ENCODE results near the gene PRKCSH.
"Not testable (repeated sequence)": the region's sequence is repeated elsewhere in the genome, so short reads cannot be mapped to it uniquely, and the experiment has no call there.

Gene PRKCSH

GRCh38 chr19:11420429-11421370 is 14.7 kb upstream of the PRKCSH start:
- DNase-seq (ENCODE audit: low read depth) = no peak

- no peak for DNase-seq (ENCODE audit: low read depth)
Measured at GRCh38 chr19:11421371-11422098, 13.9 kb upstream of the PRKCSH start.

- no peak for DNase-seq (ENCODE audit: low read depth)
Measured at GRCh38 chr19:11422163-11423065, 13.0 kb upstream of the PRKCSH start.

GRCh38 chr19:11423164-11423790 is 12.2 kb upstream of the PRKCSH start:
- no peak for DNase-seq (ENCODE audit: low read depth)

- no peak for DNase-seq (ENCODE audit: low read depth)
Measured at GRCh38 chr19:11423791-11424181, 11.6 kb upstream of the PRKCSH start.

DNA sequence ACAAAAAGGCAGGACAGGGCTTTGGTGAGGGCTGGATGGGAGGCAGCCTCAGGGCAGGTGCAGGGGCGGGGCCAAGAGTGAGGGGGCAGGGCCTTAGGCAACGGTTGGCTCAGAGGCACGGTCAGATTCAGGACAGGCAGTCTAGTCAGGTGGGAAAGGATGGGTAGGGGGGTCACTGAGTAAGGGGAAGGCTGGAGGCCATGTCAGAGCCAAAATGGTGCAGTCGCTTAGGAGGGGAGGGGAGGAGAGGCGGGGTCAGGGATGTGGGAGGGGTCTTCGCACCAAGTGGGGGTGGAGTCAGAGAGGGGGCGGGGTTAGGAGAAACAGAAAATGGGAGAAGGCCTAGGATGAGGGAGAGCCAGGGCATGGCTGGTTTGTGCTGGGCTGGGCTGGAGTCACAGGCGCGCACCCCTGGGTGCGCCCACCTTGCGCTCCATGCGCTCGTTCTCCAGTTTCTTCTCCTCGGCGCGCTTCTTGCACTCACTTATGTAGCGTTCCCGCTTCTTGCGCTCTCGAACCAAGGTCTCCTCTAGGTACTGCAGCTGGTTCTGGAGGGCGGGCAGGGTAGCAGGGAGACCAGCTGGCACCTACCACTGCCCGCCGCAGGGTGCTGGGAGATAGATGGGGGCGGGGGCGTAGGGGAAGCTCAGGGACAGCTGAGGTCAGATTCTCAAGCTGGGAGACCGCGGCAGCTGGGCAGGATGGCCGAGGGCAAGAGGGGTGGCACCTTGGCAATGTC is 9.5 kb upstream of the PRKCSH start:
- no peak for DNase-seq (ENCODE audit: low read depth)

DNA sequence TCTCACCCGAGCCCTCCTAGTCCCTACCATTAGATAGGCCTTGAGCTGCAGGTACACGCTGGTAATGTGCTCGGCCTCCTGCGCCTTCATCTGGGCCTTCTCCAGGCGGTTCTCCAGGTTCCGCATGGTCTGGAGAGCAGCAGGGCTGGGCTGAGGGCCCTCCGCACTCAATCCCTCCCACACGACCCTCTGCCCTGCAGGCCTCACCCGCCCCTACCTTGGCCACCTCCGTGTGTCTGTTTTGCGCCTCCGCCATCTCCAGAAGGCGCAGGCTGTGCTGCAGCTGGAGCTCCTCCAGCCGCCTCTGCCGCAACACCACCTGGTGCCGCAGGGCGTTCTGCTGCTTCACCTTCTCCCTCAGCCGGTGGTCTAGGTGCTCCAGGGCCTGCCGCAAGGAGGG is 8.8 kb upstream of the PRKCSH start:
- no peak for DNase-seq (ENCODE audit: low read depth)

GRCh38 chr19:11433526-11433925 is 1.9 kb upstream of the PRKCSH start:
- not testable (repeated sequence) for DNase-seq (ENCODE audit: low read depth)

DNA sequence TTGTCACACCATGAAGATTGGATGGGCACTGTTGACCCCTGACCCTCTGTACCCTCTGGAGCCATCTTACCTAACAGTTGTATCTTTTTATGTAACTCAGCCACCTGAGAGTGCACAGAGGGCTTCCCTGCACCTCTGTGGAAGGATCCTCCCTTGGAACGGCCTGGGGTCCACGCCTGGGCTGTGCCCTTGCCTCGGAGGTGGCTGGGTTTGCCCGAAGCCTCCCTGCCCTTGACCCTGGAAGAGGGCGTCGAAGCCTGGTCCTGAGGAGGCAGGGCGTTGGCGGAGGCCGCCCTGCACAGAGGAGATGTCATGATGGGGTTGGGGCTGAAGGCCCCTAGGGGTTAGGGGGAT is 755 bp upstream of the PRKCSH start:
- no peak for DNase-seq (ENCODE audit: low read depth)

DNA sequence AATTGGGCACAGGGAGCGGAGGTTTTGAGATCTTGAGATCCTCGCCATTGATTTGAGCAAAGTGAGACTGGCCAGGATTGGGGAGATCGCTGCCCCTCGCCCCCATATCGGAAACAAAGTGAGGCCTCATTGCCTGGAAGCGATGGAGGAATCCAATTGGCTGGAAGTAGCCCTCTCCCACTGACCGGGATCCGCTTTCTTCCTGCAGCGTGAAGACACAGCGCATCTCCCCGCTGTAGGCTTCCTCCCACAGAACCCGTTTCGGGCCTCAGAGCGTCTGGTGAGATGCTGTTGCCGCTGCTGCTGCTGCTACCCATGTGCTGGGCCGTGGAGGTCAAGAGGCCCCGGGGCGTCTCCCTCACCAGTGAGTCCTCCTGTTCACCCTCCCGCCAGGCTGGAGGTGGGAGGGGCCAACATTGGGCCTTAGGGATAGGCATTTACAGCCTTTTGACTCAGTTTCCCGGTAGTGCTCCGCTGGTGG is 438 bp downstream of the PRKCSH start:
- DNase-seq (ENCODE audit: low read depth) = no peak

- no peak for DNase-seq (ENCODE audit: low read depth)
Measured at GRCh38 chr19:11437955-11438354, 2.5 kb downstream of the PRKCSH start.

GRCh38 chr19:11444059-11444458 is 8.6 kb downstream of the PRKCSH start:
- DNase-seq (ENCODE audit: low read depth) = no peak

DNA sequence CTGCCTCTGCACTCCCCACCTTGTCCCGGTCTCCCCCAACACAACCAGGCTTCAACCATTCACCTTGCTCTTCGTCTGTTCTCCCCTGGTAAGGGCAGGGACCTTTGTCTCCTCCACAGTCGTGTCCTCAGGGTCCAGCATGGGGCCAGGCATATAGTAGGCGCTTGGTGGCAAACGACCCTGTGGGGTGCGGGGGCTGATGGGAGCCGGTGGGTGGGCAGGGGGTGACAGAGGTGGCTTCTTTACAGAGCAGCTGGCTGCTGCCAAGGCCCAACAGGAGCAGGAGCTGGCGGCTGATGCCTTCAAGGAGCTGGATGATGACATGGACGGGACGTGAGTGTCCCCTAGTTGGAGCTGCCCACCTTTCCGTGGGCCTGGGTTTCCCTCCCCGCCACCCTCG is 9.7 kb downstream of the PRKCSH start:
- no peak for DNase-seq (ENCODE audit: low read depth)

GRCh38 chr19:11446271-11446651 is 10.8 kb downstream of the PRKCSH start:
- no peak for DNase-seq (ENCODE audit: low read depth)

DNA sequence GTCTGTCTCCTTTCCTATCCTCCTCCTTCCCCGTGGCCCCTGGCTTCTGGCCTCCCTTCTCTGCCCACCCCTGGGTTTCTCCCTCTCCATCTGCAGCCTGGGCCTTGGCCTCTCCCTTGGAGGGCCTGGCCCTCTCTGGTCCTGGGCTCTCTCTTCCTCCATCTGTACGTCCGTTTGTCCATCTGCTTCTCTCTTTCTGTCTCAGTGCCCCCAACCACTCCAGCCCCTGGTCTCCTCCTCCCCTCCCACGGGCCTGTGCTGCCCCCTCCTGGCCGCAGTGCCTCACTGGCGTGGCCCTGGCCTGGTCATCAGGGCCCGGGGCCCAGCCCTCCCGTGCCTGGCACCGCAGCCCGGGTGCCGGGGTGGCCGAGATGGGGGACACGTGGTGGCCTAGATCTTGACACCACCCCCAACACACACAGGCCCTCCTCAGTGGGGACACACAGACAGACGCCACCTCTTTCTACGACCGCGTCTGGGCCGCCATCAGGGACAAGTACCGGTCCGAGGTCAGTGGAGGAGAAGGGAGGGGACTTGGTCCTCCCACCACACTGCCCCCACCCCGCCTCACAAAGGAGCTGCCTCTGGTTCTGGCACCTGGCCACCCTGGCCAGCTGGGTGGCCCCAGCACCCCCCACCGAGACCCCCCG is 11.3 kb downstream of the PRKCSH start:
- no peak for DNase-seq (ENCODE audit: low read depth)

DNA sequence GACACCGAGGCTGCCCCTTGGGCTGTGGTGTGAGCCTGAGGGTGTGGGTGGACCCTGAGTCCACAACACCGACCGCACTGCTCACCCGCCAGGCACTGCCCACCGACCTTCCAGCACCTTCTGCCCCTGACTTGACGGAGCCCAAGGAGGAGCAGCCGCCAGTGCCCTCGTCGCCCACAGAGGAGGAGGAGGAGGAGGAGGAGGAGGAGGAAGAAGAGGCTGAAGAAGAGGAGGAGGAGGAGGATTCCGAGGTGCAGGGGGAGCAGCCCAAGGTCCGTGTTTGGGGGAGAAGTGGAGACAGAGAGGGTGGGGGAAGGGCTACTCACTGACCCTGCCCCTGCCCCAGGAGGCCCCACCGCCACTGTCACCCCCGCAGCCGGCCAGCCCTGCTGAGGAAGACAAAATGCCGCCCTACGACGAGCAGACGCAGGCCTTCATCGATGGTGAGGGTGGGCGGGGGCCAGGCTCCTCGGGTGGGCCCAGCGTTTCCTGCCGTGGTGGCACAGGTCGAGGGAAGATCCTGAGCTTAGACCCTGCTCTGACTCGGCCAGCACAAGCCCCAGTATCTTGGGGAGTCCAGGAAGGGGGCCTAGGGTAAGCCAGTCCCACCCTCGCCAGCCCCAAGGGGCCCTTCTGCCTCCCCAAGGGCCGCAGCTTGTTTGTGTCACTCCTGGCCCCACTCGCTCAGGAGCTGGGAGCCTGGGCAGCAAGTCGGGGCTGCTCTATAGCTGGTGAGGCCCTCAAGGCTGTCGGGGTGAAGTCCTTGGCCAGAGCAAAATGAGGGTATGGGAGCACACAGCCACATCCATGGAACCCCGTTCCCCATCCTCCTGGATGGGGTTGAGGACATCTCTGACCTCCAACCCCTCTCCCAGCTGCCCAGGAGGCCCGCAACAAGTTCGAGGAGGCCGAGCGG is 12.2 kb downstream of the PRKCSH start:
- no peak for DNase-seq (ENCODE audit: low read depth)

GRCh38 chr19:11448410-11448809 is 13.0 kb downstream of the PRKCSH start:
- no peak for DNase-seq (ENCODE audit: low read depth)

GRCh38 chr19:11448923-11449554 is 13.6 kb downstream of the PRKCSH start:
- DNase-seq (ENCODE audit: low read depth) = no peak

Measured in fibroblast of the conjunctiva (primary cell).